ENCODE data around the gene SPATA20.

- TF ChIP-seq CTCF (IDR thresholded peaks at IDR 0.05), result no peak
- no peak for TF ChIP-seq POLR2A (IDR thresholded peaks at IDR 0.05)
Observed at GRCh38 chr17:50575581-50576210, 28.7 kb downstream of the SPATA20 start.
